Measurements from ENCODE around the gene BCL11A.
"Not testable (repeated sequence)": the region's sequence is repeated elsewhere in the genome, so short reads cannot be mapped to it uniquely, and the experiment has no call there.

BCL11A gene

DNA sequence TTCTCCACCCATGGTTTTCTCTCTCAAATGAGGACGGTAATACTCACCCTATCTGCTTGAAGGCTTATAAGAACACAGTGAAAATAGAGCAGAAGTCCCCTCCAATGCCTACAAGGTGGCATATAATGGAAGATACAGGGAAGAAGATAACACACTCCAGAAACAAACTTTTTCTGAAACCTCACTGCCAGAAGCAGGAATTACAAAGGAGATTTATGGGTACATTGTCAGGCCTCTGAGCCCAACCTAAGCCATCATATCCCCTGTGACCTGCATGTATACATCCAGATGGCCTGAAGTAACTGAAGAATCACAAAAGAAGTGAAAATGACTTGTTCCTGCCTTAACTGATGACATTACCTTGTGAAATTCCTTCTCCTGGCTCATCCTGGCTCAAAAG is 136.2 kb downstream of the BCL11A start:
- not testable (repeated sequence) for DNase-seq

DNA sequence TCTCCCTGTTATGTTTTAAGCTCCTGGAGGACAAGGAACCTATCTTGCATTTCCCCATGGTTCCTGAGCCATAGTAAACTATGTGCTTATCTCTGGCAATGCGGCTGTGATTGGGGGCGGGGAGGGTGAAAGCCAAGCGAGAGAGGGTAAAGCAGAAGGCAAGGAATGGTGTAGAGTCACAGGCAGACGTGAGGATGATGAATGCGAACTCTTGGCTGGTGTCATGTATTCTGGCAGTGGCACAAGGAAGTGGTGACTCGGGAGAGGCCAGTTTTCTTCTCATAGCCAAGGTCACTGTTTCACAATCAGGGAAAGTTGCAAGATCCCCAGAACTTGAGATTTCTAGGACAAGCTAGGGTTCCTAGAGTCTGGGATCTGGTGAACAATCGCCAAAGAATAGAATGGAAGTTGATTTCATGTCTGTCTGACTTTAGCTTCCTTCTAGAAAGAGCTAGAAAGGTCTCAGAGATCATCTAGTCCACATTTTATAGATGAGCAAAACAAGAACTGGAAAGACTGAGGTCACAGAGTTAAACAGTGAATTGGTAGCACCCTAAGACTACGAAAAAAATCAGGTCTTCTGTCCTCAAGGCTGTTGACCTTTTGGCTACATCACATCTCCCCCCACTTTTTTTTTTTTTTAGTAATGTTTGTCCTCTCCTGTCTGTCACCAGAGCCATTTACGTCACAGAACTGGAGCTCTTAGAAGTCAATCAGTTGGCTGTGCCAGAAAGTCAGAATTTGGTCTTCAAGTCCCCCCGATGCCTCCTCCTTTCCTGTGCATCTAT is 137.0 kb downstream of the BCL11A start:
- DNase-seq: no peak

DNA sequence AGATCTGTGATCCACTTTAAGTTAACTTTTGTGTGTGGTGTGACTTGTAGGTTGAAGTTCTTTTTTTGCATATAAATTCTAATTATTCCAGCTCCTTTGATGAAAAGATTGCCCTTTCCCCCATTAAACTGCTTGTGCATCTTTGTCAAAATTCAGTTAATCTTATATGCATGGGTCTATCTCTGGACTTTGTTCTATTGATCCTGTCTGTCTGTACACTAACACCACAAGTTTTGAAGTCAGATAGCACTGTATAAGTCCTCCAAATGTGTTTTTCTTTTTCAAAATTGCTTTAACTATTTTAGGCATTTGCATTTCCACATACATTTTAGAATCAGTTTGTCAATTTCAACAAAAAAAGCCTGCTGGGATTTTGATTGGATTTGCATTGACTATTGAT is 137.6 kb downstream of the BCL11A start:
- no peak for DNase-seq

DNA sequence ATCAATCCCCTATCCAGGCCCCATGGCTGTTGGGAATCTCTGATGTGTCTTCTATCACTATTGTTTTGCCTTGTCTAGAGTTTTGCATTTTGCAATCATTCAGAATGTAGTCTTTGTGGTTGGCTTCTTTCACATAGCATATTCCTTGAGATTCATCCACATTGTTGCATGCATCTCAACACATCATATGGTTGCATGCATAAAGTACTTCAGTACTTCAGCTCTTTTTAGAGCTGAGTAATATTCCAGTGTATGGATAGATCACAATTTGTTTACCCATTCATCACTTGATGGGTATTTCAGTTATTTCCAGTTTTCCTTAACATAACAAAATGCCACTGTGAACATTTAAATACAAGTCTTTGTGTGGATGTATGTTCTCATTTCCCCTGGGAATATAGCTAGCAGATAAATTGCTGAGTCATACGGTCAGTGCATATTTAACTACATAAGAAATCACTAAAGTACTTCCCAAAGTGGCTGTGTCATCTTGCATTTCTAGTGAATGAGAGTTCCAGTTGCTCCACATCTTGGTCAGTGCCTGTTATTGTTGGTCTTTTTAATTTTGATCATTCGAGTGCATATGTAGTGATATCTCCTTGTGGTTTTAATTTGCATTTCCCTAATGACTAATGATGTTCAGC is 138.8 kb downstream of the BCL11A start:
- no peak for DNase-seq

DNA sequence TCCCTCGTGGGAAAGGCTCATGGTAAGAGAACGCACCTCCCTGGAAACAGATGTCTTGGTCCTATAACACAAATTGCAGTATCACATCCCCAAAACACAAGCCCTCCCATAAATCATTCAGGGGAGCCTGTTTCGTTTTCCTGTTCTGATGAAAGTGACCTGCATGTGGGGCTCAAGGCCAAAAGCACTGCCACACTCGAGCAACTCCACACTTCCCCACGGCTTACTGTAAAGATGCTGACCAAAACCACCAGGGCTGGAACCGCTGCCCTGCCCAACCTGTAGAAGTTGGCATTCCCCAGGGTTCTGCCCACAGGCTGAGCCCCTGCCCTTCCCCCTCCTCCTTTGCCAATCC is 139.7 kb downstream of the BCL11A start:
- DNase-seq: no peak

DNA sequence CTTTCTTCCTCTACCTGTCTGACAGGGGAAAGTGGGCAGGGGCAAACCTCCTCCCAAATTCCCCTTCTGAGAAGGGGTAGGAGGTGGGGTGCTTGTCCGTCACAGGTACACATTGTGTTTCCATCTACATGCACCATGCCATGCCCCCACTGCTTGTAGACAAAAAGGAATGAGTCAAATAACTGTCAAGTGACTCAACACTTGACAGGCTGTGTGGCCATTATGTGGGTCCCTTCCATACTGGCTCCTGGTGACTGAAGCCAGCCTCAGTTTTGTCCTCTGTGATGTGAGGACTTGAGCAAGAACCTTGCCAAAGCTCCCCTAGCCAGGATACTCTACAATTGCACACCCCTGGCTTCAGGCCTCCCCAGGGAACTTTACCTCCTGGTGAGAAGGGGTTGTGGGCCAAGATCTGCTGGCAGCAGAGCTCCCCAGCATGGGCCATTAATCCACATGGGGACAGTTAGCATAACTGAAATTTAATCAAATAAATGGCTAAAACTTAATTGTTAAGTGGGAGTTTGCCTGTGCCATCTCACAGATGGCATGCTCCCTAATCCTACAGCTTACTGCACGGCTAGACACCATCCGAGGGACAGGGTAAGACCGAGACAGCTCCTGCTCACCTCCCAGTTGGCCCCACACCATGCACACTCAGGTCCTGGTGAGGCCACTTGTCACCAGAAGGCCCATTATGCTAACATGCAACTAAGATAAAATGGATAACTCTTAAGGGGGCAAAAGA is 140.2 kb downstream of the BCL11A start:
- no peak for DNase-seq

DNA sequence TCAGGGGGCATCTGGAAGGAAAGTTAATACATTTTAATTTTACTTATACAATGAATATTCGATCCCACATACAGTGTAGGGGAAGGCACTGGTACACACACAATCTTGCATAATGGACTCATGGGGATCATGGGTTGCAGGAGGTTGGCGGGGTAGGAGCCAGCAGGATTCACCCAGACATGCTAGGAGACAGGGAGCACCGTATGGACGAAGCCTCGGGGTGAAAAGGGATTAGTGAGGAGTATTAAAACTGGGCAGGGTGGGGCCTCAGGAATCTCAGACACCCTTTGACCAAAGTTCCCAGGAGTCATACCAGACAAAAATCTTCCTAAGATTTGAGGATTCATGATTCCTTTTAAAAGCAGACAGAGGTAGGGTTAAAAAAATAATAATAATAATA is 140.8 kb downstream of the BCL11A start:
- no peak for DNase-seq

DNA sequence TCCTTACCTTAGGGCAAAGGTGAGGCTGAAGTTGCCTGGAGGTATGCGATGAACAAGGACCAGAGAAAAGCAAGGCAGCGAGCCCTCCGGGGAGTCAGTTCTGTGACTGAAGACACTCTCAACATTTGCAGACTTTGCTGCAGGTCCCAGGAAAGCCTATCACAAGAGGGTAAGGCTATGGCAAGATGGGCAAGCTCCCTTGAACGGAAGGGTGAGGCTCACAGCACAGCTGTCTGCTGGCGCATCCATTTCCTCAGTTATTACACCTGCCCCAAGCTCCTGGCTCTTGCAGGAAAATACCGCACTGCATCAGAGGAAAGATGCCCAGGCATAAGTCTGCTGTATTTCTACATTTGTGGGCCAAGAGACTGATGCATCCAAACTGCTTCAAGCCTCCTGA is 141.4 kb downstream of the BCL11A start:
- DNase-seq: no peak

DNA sequence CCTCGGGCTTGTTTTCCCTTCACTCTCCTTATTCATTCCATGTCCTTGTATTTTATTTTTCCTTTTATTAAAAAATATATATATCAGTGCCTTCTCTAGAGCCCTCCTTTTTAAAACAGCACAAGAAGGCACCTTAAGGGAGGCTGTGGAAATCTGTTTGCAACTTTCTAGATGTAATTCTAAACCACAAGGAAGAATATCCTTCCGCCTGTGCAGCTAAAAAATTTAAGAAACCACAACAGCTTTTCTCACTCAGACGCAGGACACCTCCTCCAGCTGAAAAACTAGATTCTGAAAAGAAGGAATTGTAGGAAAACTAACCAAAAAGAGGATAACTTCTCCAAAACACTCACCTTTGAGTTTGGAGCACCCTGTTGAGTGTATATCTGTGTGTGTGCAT is 142.2 kb downstream of the BCL11A start:
- DNase-seq: no peak

DNA sequence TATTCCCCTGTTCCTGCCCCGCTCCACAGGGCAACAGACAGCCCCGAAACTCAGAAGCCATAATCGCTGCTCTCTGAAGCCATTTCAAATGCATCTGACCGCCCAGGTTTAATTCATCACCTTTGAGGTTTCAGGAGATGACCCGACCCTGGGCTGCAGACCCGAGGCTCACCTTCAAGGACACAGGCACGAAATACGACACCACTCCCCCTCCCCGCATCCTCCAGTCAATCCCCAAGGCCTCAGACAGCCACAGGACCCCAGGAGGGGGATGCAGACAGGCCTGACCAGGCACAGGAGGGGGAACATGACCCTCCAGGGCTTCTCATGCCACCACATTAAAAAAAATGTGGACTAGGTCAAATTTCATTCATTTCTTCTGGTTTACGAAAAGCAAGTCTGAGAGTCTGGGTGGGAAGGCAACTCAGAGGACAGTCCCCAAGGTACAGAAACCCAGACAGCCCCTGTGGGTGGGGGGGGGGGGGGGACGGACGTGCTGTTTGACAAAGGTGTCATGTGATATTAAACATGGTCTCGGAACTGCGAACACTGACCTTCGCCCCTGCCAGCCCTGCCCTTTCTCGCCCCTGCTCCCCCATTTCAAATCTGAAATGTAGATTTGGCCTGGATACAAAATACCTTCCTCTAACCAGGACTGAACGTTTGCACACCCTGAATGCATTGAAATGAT is 142.9 kb downstream of the BCL11A start:
- DNase-seq: no peak

DNA sequence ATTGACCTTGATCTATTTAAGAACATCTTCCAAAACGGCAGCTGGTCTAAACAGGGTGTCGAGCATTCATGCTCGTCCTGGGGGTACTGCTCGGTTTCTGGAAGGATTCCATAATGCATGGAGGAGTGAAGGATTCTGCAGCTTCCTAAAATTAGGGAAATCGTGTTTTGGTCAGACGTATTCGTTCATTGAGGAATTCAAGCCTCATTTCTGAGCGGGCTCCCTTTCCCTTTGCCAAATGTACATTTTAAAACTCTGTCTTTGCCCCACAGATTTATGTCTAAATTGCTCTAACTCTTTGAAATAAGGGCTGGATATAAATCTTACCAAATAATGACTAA is 144.0 kb downstream of the BCL11A start:
- no peak for DNase-seq

DNA sequence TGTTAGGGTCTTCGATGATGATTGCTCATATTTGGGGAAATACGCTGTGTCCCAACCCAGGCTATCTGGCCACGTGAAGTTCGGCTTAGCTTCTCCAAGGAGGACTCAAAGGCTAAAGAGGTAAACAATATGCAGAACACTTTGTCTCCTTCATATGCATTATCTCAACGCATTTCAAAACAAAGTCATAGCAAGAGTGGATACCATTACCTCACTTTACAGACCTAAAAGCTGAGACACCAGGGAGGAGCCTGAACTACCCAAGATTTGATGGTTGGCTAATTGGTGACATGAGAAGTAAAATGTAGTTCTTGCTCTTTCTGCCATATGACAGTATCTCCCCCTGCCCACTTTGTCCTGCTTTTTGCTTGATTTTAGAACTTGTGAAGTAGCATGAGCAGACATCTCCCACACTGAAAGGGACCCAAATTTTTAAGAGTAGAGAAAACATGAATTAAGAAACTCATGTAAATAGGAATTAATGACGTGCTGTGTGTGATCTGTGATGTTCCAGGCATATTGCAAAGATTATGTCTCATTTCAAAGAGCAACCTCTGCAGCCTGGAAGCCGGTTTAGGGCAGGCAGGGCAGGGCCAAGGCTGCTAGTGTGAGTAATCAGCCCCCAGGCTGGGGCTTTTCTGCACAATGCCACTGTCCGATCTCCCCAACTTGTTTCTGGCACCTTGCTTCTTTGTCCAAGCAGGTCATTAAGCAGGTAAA is 144.5 kb downstream of the BCL11A start:
- DNase-seq: no peak

DNA sequence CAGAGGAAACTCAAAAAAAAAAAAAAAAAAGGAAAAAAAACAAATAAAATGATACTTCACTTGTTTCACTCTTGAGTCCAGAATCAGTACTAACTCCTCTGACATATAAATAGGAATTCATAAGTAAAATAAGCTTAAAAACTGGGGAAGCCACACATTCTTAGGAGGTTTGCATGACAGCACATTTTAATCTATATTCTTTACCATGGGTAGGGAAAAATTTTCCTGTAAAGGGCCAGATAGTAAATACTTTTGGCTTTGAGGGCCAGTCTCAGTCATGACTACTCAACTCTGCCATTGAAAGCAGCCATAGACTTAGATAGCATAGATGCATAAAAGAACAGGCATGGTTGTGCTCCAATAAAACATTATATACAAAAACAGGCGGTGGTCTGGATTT is 145.2 kb downstream of the BCL11A start:
- DNase-seq: no peak

DNA sequence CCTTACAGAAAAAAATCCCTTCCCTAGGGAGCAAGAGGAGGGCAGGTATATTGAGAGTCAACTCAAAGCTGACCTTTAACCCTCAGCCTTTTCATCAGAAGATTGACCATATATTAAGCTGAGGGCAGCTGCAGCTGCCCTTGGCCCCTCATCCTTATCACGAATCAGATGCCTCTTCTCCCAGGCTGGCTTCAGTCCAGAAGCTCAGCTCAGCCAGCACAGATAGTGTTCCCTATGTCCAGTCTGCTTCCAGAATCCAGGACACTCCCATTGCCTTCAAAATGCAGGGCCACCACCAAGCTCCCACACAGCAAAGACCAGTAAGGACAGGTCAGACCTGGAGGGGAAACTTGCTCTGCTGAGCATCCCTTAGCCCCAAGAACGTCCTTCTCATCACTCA is 146.1 kb downstream of the BCL11A start:
- DNase-seq: no peak

DNA sequence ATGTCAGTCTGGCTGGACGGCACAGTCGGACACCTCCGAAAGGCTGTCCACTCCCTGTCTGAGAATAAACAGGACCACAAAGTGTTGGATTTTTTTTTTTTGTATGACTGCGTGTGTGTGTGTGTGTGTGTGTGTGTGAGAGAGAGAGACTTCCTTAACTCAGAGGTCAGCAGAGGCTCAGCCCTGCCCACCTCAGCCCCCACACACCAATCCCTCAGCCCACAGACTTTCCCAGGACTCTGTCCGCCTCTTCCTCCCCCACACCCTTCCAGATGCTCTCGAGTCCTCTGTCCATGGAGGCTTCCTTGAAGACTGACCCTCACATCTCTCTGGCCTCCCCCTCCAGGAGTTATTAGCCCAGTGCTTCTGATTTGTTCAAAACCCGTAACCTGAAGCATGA is 147.3 kb downstream of the BCL11A start:
- no peak for DNase-seq

DNA sequence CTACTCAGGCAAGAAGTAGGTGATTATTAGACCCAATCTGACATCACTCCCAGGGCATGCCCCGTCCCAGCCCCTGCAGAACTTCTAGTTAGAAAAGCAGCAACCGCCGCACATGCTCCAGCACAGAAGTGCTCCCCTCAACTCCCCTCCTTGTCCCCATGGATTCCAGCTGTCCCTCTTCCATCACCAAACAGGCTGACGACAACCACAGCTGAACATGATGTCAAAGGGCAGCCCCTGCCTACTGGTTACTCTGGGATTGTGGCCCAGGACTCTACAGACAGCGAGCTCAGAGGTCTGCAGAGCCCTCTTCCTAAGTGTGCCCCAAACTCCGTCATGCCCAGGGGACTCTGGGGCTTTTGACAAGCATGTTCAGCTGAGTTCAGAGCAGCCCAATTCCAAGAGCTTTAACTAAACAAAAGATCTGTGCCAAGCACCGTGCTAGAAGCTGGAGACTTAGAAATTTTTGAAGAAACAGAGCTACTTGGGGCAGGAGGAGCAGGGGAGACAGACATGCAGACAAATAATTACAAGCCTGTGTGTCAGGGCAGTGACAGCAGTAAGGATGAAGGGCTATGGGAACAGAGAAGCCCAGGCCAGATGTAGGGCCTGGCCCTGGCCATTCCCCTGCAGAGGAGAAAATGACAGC is 148.1 kb downstream of the BCL11A start:
- no peak for DNase-seq

All from stimulated activated CD4-positive, alpha-beta T cell treated with anti-CD3 and anti-CD28 coated beads, Interleukin-4, amount 100 ng/mL, for 1 hour (primary cell).